Stomach (tissue), 9 donors: ENCODE results near the gene MARCKSL1. TPM values are rescaled to one million over a fixed set of nuclear protein-coding genes. Genes with fewer than 3 reads are reported as not detected.
A peak's percentile ranks its signal among the peaks of the same experiment; 100 is the strongest.

Experiments
- DNase-seq, 2 donors: peaks; one replicate each; pipeline versions ENCODE4 v3.0.0 to v3.0.0-alpha.2; 2013 to 2019
- H3K27ac ChIP-seq, 5 donors: fragments of 200-600 bp in 4 of 5; sonication (generic) in 4 of 5; one replicate each; pipeline ENCODE4 v1.5.1; 2013 to 2019; ENCODE audit warnings: mild to moderate bottlenecking in 1 of 5, moderate library complexity in 1 of 5
- H3K27me3 ChIP-seq, 3 donors: fragments of 200-600 bp; sonication (generic); one replicate each; pipeline ENCODE4 v1.5.1; 2017 to 2019; ENCODE audit warnings: mixed run types in 1 of 3
- H3K36me3 ChIP-seq, 4 donors: fragments of 200-600 bp; sonication (generic); 1 replicate in 3 of 4; 2 replicates in 1 of 4; pipeline ENCODE4 v1.5.1; 2016 to 2019
- H3K4me1 ChIP-seq, 4 donors: fragments of 200-600 bp; sonication (generic); one replicate each; pipeline ENCODE4 v1.5.1; 2016 to 2019
- H3K4me3 ChIP-seq, 4 donors: fragments of 200-600 bp; sonication (generic) in 3 of 4; one replicate each; pipeline ENCODE4 v1.5.1; 2016 to 2019; ENCODE audit warnings: mild to moderate bottlenecking in 1 of 4
- H3K9me3 ChIP-seq, 4 donors: fragments of 200-600 bp; sonication (generic); one replicate each; pipeline ENCODE4 v1.5.1; 2016 to 2019
- CTCF ChIP-seq, 7 experiments: fragments of 450-650 bp in 4 of 7; fragments of 200-600 bp in 3 of 7; sonication (generic) in 3 of 7; IDR thresholded peaks; one replicate each; pipeline ENCODE4 v1.5.1; 2016 to 2019; ENCODE audit warnings: antibody characterized with exemption in 7 of 7, control low read depth in 2 of 7, mild to moderate bottlenecking in 1 of 7
- EP300 ChIP-seq: sonication (generic); formaldehyde crosslinking; IDR thresholded peaks from one replicate; pipeline ENCODE4 v1.6.1; 2017; ENCODE audit warnings: antibody characterized with exemption
- POLR2A ChIP-seq, 4 donors: fragments of 450-650 bp; IDR thresholded peaks; one replicate each; pipeline ENCODE4 v1.6.1; 2016; ENCODE audit warnings: antibody characterized with exemption in 4 of 4, control low read depth in 2 of 4, mild to moderate bottlenecking in 1 of 4, moderate library complexity in 1 of 4
- POLR2AphosphoS5 ChIP-seq, 3 donors: sonication (generic); formaldehyde crosslinking; IDR thresholded peaks; one replicate each; pipeline ENCODE4 v1.6.1; 2016; ENCODE audit warnings: antibody characterized with exemption in 3 of 3
- WGBS, 5 donors: extraction: QIAGEN DNeasy Blood & Tissue Kit in 3 of 5; methylation state at CpG; one replicate each; pipeline versions ENCODE4 v1.1.5 to v1.1.7; 2013 to 2018; 5-methylcytosine and 5-hydroxymethylcytosine counted together
- intact Hi-C: fragments of 100-400 bp; cut with DNase I; formaldehyde crosslinking; loops from one replicate; pipeline ENCODE4 v1.15.1; 2023; ENCODE audit warnings: low total_unique reads
- polyA plus RNA-seq, 3 donors: library from polyadenylated mRNA; stranded (reverse); fragments of 200-250 nt; gene quantifications; one replicate each; pipeline ENCODE4 v1.2.3, GENCODE V29; 2013
- total RNA-seq, 5 donors: library from RNA; depleted of rRNA; stranded (reverse); fragments of >200 nt; gene quantifications; one replicate each; pipeline versions ENCODE4 v1.1.0 to v1.2.3, GENCODE V29; 2014 to 2016
- donor health status: healthy with polysubstance abuse.
- donor health status: Bipolar disorder and iron deficiency.
- donor health status: healthy.

MARCKSL1 gene
- total and polyA plus RNA-seq, 8 donors, result 7.6 to 100 (median 47.1) TPM

DNA sequence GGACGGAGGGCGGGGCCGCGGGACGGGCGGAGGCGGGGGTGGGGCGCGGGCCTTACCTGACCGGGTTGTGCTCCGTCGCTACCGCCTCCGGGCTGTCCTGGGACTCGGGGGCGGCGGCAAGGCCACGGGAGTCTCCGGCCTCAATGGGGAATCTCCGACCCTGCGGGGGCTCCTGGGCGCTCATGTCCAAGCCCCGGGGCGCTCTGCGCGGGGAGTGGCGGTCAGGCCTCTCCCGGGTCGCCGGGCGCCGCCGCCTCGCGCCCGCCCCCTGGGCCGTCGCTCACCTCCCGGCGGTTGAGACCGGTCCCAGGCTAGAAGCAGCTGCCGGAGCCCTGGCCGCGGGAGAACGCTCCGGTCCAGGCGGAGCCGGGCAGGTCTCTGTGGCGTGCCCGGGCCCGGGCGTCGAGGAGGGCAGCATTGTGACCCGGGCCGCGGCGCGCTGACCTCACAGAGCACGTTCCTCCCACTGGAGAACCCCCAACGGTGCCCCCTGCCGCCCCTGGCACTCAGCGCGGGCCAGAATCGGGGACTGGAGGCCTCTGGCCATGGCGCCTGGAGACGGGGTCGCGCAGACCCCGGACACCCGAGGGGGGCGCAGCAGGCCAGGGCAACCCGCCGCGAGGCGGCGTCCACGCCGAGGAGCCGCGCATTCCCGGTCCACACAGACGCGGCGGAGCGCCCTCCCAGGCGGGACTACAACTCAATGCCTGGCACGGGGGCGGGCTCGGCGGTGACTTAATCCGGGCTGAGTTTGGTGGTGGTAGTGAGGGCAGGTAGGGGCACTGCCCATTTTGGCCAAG, 25.8 kb upstream of the MARCKSL1 start:
- Histone ChIP-seq H3K4me1 (peaks cover 14 to 26% (median 21%) of the 10 kb centered on the region in 4 donors), H3K27ac (peak overlapping the region; percentile 3 to 73 (median 21)), H3K27me3 (no peaks in the 10 kb centered on the region), H3K9me3 (no peaks in the 10 kb centered on the region), H3K36me3 (peaks cover 18 to 40% (median 33%) of the 10 kb centered on the region in 4 donors), H3K4me3 (peak overlapping the region; percentile 40 to 58 (median 44))
- TF ChIP-seq EP300 (no peak), POLR2AphosphoS5 (IDR thresholded peaks at IDR 0.05) (peak in 1 of 3 donors; percentile 18), CTCF (IDR thresholded peaks at IDR 0.05) (peak in 4 of 7 experiments; percentile 17 to 36 (median 24)), POLR2A (IDR thresholded peaks at IDR 0.05) (no peak)
- peak; percentile 49 to 85 for DNase-seq
- 0 to 3% (median 2%) methylated on average over 20 to 91 of the region's 91 CpGs for WGBS, 5 donors
- intact Hi-C loops, result no loop called here

- peak in 1 of 2 donors; percentile 56 for DNase-seq
- WGBS, 5 donors, result 50 to 67% (median 61%) methylated on average over 22 to 35 of the region's 35 CpGs
- no peaks in the 10 kb centered on the region for H3K27me3 ChIP-seq
- H3K9me3 ChIP-seq, result no peaks in the 10 kb centered on the region
- H3K4me1 ChIP-seq, result peaks cover 14 to 26% (median 21%) of the 10 kb centered on the region in 4 donors
- H3K36me3 ChIP-seq, result peaks cover 12 to 34% (median 27%) of the 10 kb centered on the region in 4 donors
- H3K4me3 ChIP-seq, result peak overlapping the region; percentile 40 to 58 (median 44)
- intact Hi-C loops, result no loop called here
- no peak for TF ChIP-seq CTCF (IDR thresholded peaks at IDR 0.05)
- TF ChIP-seq EP300, result no peak
- TF ChIP-seq POLR2A (IDR thresholded peaks at IDR 0.05), result no peak
- TF ChIP-seq POLR2AphosphoS5 (IDR thresholded peaks at IDR 0.05), result no peak
- peak overlapping the region in 3 of 5 donors; percentile 21 to 73 (median 32) for H3K27ac ChIP-seq
Measured at GRCh38 chr1:32361308-32361673, 25.3 kb upstream of the MARCKSL1 start.

GRCh38 chr1:32358435-32358834, 22.4 kb upstream of the MARCKSL1 start:
- WGBS, 5 donors, result 42 to 62% (median 53%) methylated on average over 3 of the region's 3 CpGs
- DNase-seq, result no peak
- H3K27ac ChIP-seq, result no peak overlapping the region
- H3K27me3 ChIP-seq, result no peaks in the 10 kb centered on the region
- intact Hi-C loops, result no loop called here
- H3K4me1 ChIP-seq, result peaks cover 16 to 37% (median 28%) of the 10 kb centered on the region in 4 donors
- no peaks in the 10 kb centered on the region for H3K9me3 ChIP-seq
- no peak overlapping the region for H3K4me3 ChIP-seq
- TF ChIP-seq POLR2AphosphoS5 (IDR thresholded peaks at IDR 0.05) (no peak), CTCF (IDR thresholded peaks at IDR 0.05) (no peak), EP300 (no peak), POLR2A (IDR thresholded peaks at IDR 0.05) (no peak)
- H3K36me3 ChIP-seq, result peaks cover 0 to 5% (median 5%) of the 10 kb centered on the region in 4 donors

DNA sequence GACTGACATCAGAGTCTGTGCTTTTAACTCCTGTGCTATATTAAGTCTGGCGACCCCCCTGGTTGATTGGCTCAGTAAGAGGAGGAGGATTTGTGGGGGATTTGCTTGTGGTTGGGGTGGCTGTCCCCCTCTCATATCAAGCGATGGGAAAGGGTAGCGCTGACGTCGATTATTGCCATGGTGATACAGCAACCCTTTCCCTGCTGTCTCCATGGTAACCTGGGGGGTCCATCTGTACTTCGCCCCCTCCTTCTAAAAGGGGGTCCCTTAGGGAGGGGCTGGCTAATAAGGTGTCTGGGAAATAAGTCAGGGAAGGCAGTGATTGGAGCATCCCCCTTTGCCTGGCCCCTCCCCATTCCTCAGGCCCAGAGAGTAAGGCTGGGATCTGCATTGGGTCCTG, 21.6 kb upstream of the MARCKSL1 start:
- Histone ChIP-seq H3K36me3 (no peaks in the 10 kb centered on the region), H3K27me3 (no peaks in the 10 kb centered on the region), H3K27ac (no peak overlapping the region), H3K4me1 (peaks cover 24 to 43% (median 35%) of the 10 kb centered on the region in 4 donors), H3K9me3 (no peaks in the 10 kb centered on the region), H3K4me3 (no peak overlapping the region)
- no peak for DNase-seq
- TF ChIP-seq CTCF (IDR thresholded peaks at IDR 0.05) (no peak), POLR2AphosphoS5 (IDR thresholded peaks at IDR 0.05) (no peak), EP300 (no peak), POLR2A (IDR thresholded peaks at IDR 0.05) (no peak)
- intact Hi-C loops, result no loop called here
- 64 to 72% (median 69%) methylated on average over 6 of the region's 6 CpGs for WGBS, 5 donors
